Fibroblast of lung (primary cell): ENCODE data around the gene SCN7A. TPM values are rescaled to one million over a fixed set of nuclear protein-coding genes. Genes with fewer than 3 reads are reported as not detected.
"Not testable (repeated sequence)": the region's sequence is repeated elsewhere in the genome, so short reads cannot be mapped to it uniquely, and the experiment has no call there.

Experiments used
- DNase-seq, 2 donors: peaks; one replicate each; pipeline versions ENCODE4 v3.0.0 to v3.0.0-alpha.2; 2010; ENCODE audit warnings: low read depth in 2 of 2
- H2AFZ ChIP-seq: 2 replicates; pipeline ENCODE4 v1.5.1; 2012; ENCODE audit warnings: low read length, control low read depth, inconsistent platforms
- H3K27ac ChIP-seq: 2 replicates; pipeline ENCODE4 v1.5.1; 2011; ENCODE audit warnings: low read length, control low read depth; ENCODE audit not compliant: insufficient read depth
- H3K27me3 ChIP-seq: 2 replicates; pipeline ENCODE4 v1.5.1; 2011; ENCODE audit warnings: mild to moderate bottlenecking, low read length; ENCODE audit not compliant: control insufficient read depth, insufficient read depth
- H3K36me3 ChIP-seq: 2 replicates; pipeline ENCODE4 v1.5.1; 2011; ENCODE audit warnings: low read length; ENCODE audit not compliant: control insufficient read depth, insufficient read depth
- H3K4me1 ChIP-seq: 2 replicates; pipeline ENCODE4 v1.5.1; 2011; ENCODE audit warnings: low read length; ENCODE audit not compliant: control insufficient read depth, insufficient read depth; ENCODE audit errors: extremely low read depth
- H3K4me2 ChIP-seq: 2 replicates; pipeline ENCODE4 v1.5.1; 2011; ENCODE audit warnings: low read length, control low read depth; ENCODE audit not compliant: insufficient read depth; ENCODE audit errors: extremely low read depth
- H3K4me3 ChIP-seq, 4 experiments: fragments of 200-600 bp in 1 of 4; sonication (generic) in 1 of 4; replicated peaks in 1 of 4; 2 replicates each; pipeline ENCODE4 v1.5.1; 2011 to 2016; ENCODE audit warnings: low read length in 4 of 4, low read depth in 3 of 4, mild to moderate bottlenecking in 3 of 4, control low read depth in 2 of 4, inconsistent platforms in 1 of 4, mixed read lengths in 1 of 4; ENCODE audit not compliant: insufficient read depth in 1 of 4; ENCODE audit errors: control extremely low read depth in 1 of 4
- H3K79me2 ChIP-seq: 2 replicates; pipeline ENCODE4 v1.5.1; 2012; ENCODE audit warnings: mild to moderate bottlenecking, low read length, inconsistent platforms; ENCODE audit not compliant: control insufficient read depth, insufficient read depth
- H3K9ac ChIP-seq: 2 replicates; pipeline ENCODE4 v1.5.1; 2011; ENCODE audit warnings: mild to moderate bottlenecking, low read length, control low read depth; ENCODE audit not compliant: insufficient read depth
- H3K9me3 ChIP-seq: 2 replicates; pipeline ENCODE4 v1.5.1; 2012; ENCODE audit warnings: low read depth, low read length; ENCODE audit not compliant: control insufficient read depth, insufficient read depth
- H4K20me1 ChIP-seq: 2 replicates; pipeline ENCODE4 v1.5.1; 2011; ENCODE audit warnings: low read length; ENCODE audit not compliant: control insufficient read depth, insufficient read depth; ENCODE audit errors: extremely low read depth
- CTCF ChIP-seq, 2 donors: IDR thresholded peaks in 1 of 2; conservative IDR thresholded peaks in 1 of 2; 1 replicate in 1 of 2; 2 replicates in 1 of 2; pipeline ENCODE4 v1.5.1; 2011 to 2012; ENCODE audit warnings: low read length in 2 of 2, control low read depth in 1 of 2, inconsistent platforms in 1 of 2, low read depth in 1 of 2, mild to moderate bottlenecking in 1 of 2
- EZH2 ChIP-seq: IDR thresholded peaks from 2 replicates; pipeline ENCODE4 v1.5.1; 2012; ENCODE audit warnings: low read length, control low read depth, mild to moderate bottlenecking; ENCODE audit errors: missing control alignments
- polyA plus RNA-seq, 2 donors: library from polyadenylated mRNA; depleted of rRNA in 1 of 2; stranded (reverse) in 1 of 2; unstranded in 1 of 2; fragments of >200 nt; gene quantifications; 2 replicates each; pipeline ENCODE4 v1.2.1, GENCODE V29; 2011 to 2012; ENCODE audit warnings: missing spikeins in 1 of 2
- total RNA-seq: library from RNA; depleted of rRNA; stranded (reverse); fragments of >200 nt; gene quantifications from 2 replicates; pipeline ENCODE4 v1.2.1, GENCODE V29; 2014

SCN7A gene
- total and polyA plus RNA-seq, 2 donors (not counting 1 experiment from before 2014, with no cell fraction given) = 7.8 to 8.9 TPM

GRCh38 chr2:166361351-166362153 lies 132.5 kb downstream of the SCN7A start:
- DNase-seq = peak; percentile 62 to 76

GRCh38 chr2:166360906-166361305 lies 133.1 kb downstream of the SCN7A start:
- Histone ChIP-seq H3K4me2 (no peak overlapping the region), H3K4me3 (no peak overlapping the region), H2AFZ (no peak overlapping the region), H3K36me3 (no peaks in the 10 kb centered on the region), H3K9ac (no peak overlapping the region), H3K27ac (no peak overlapping the region), H3K79me2 (peaks cover 29% of the 10 kb centered on the region), H4K20me1 (no peaks in the 10 kb centered on the region), H3K9me3 (no peaks in the 10 kb centered on the region), H3K4me1 (peaks cover 3% of the 10 kb centered on the region), H3K27me3 (no peaks in the 10 kb centered on the region)
- no peak for DNase-seq
- TF ChIP-seq EZH2 (no peak), CTCF (conservative IDR thresholded peaks at IDR 0.05 in 1 of 2, IDR thresholded peaks at IDR 0.05 in 1 of 2; ENCODE audit: low read depth in 1 of 2, low read length in 2 of 2) (no peak)

More at GRCh38 chr2:166361351-166362153, 132.5 kb downstream of the SCN7A start:
- Histone ChIP-seq H3K9me3 (no peaks in the 10 kb centered on the region), H4K20me1 (no peaks in the 10 kb centered on the region), H3K4me2 (peak overlapping the region; percentile 48), H3K27ac (no peak overlapping the region), H3K4me1 (peaks cover 3% of the 10 kb centered on the region), H3K4me3 (no peak overlapping the region), H3K36me3 (no peaks in the 10 kb centered on the region), H3K27me3 (no peaks in the 10 kb centered on the region), H3K9ac (no peak overlapping the region), H3K79me2 (peaks cover 31% of the 10 kb centered on the region), H2AFZ (no peak overlapping the region)
- no peak for TF ChIP-seq EZH2
- TF ChIP-seq CTCF (conservative IDR thresholded peaks at IDR 0.05 in 1 of 2, IDR thresholded peaks at IDR 0.05 in 1 of 2; ENCODE audit: low read depth in 1 of 2, low read length in 2 of 2) = peak in 1 of 2 donors; percentile 58

GRCh38 chr2:166360426-166360825 lies 133.6 kb downstream of the SCN7A start:
- no peak overlapping the region for H3K9ac ChIP-seq
- H3K4me3 ChIP-seq = no peak overlapping the region
- no peaks in the 10 kb centered on the region for H4K20me1 ChIP-seq
- no peak for DNase-seq
- no peaks in the 10 kb centered on the region for H3K27me3 ChIP-seq
- no peaks in the 10 kb centered on the region for H3K36me3 ChIP-seq
- no peak overlapping the region for H3K27ac ChIP-seq
- H3K4me2 ChIP-seq = no peak overlapping the region
- H3K9me3 ChIP-seq = no peaks in the 10 kb centered on the region
- no peak overlapping the region for H2AFZ ChIP-seq
- no peak for TF ChIP-seq CTCF (conservative IDR thresholded peaks at IDR 0.05 in 1 of 2, IDR thresholded peaks at IDR 0.05 in 1 of 2; ENCODE audit: low read depth in 1 of 2, low read length in 2 of 2)
- no peak for TF ChIP-seq EZH2
- H3K4me1 ChIP-seq = peaks cover 3% of the 10 kb centered on the region
- H3K79me2 ChIP-seq = peaks cover 26% of the 10 kb centered on the region

GRCh38 chr2:166357950-166358321 lies 136.1 kb downstream of the SCN7A start:
- not testable (repeated sequence) for H3K36me3 ChIP-seq, H3K4me2 ChIP-seq, H3K27me3 ChIP-seq, H3K27ac ChIP-seq, H3K4me1 ChIP-seq, H4K20me1 ChIP-seq, H3K4me3 ChIP-seq, H2AFZ ChIP-seq, H3K9ac ChIP-seq, H3K9me3 ChIP-seq, DNase-seq
- peaks cover 17% of the 10 kb centered on the region for H3K79me2 ChIP-seq
